ENCODE results near the gene TRIM38. TPM values are rescaled to one million over a fixed set of nuclear protein-coding genes. Genes with fewer than 3 reads are reported as not detected.
"Not testable (repeated sequence)": the region's sequence is repeated elsewhere in the genome, so short reads cannot be mapped to it uniquely, and the experiment has no call there.

The TRIM38 gene
- total RNA-seq, 2 experiments from 2014 or later: 8.1 to 8.2 TPM

DNA sequence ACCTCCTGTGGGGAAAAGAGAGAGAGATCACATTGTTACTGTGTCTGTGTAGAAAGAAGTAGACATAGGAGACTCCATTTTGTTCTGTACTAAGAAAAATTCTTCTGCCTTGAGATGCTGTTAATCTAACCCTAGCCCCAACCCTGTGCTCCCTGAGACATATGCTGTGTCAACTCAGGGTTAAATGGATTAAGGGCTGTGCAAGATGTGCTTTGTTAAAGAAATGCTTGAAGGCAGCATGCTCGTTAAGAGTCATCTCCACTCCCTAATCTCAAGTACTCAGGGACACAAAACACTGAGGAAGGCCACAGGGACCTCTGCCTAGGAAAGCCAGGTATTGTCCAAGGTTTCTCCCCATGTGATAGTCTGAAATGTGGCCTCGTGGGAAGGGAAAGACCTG, 36.6 kb downstream of the TRIM38 start:
- not testable (repeated sequence) for H3K4me3 Mint-ChIP-seq, DNase-seq, H3K9me3 Mint-ChIP-seq, H3K36me3 Mint-ChIP-seq, H3K27ac Mint-ChIP-seq, H3K27me3 Mint-ChIP-seq, H3K4me1 Mint-ChIP-seq

DNA sequence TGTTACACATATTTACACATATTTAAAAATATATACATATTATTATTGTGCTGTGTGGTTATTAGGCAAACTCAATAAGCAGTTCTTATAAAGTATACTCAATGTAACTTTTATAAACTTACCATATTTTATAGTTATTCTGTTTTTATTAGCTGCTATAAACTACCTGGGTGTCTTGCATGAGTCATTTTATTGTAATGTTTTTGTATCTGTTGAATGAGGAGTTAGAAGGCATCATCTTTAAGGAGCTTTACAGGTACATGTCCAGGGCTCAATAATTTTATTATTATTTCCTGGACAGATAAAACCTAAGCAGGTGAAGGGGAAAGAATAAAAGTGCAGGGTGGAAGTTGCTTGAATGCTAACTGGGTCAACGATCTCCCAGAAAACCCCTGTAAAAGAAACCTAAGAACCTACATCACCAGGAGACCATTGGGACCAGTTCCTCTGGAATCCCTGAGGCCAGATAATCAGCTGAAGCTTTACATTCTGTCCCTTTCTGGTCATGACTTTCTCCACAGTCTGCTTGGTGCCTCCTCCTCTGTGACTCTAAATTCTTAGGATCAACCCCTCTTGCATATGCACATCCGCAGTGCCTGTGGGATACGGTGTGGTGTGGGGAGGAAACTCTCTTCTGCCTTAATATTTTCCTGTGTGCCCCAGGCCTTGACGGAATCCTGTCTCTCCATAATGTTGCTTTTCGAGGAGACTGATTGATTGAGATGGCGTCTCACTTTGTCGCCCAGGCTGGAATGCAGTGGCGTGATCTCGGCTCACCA, 38.0 kb downstream of the TRIM38 start:
- Mint-ChIP-seq H3K27me3 (no peaks in the 10 kb centered on the region), H3K36me3 (peaks cover 8% of the 10 kb centered on the region)

DNA sequence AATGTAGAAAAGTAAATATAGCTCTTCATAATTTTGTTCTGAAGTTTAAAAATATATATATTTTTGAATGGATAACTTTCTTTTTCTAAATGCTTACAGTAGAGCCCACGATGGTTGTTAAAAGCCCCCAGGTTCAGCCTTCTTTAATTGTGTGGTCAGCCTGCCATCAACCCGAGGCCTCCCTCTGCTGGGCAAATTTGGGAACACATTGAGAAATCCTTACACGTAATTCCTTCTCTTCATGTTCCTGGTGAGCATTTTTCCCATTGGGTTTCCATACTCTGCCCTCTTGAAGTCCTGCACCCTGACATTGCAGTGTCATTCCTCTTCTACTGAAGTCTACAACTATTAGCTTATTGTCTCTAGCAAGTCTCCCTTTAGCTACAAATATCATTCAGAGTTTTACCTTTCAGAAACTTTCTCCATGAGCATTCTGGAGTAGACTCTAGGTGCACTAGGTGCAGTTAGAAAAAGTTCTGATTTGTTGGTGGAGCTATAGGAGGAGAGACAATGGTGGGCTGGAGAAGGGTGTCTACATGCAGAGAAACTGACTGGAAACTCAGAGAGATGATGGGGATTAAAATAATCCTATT, 40.6 kb downstream of the TRIM38 start:
- Mint-ChIP-seq H3K4me3 (no peak overlapping the region), H3K27me3 (no peaks in the 10 kb centered on the region), H3K4me1 (no peaks in the 10 kb centered on the region), H3K27ac (no peak overlapping the region), H3K9me3 (no peaks in the 10 kb centered on the region), H3K36me3 (peaks cover 7% of the 10 kb centered on the region)
- peak; percentile 24 for DNase-seq

More for the DNA sequence above, 38.0 kb downstream of the TRIM38 start:
- no peak overlapping the region for H3K4me3 Mint-ChIP-seq
- peaks cover 1% of the 10 kb centered on the region for H3K4me1 Mint-ChIP-seq
- DNase-seq: no peak
- no peaks in the 10 kb centered on the region for H3K9me3 Mint-ChIP-seq
- no peak overlapping the region for H3K27ac Mint-ChIP-seq

DNA sequence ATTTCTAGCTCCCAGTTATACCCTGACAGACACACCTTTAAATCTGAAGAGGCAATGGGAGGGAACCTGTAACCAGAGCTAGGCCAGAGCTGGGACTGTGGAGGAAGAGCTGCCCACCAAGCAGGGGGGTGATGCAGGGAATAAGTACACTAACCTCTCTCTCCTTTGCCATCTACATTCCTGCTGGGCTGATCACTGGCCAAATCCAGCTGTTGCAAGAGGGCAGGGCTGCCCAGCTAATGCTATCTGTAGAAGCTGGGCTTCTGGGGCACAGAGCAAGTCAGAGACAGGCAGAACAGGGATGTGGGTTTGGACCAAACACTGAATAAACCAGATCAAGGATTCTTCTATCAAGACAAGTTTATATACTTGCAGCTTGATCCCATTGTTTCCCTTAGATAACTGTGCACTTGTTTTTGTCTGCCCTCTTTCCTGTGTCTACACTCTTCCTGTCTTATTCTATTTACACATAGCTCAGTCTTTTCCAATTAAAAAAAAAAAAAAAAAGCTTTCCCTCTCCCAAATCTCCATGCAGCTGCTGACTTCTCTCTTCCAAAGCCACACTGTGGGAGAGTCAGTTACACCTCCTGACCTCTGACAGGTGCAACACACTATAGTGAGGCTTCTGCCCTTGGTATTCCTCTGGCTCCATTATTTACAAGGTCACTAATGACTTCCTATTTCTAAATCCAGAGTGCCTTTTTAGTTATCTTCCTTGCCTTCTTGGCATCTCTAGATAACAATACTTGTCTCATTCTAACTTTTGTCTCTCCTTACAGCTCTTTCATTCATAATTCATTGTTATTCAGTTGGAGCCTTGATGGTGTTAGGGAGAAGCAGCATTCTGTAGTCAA, 43.7 kb downstream of the TRIM38 start:
- no peak overlapping the region for H3K4me3 Mint-ChIP-seq
- no peak overlapping the region for H3K27ac Mint-ChIP-seq
- no peaks in the 10 kb centered on the region for H3K4me1 Mint-ChIP-seq
- DNase-seq: no peak
- H3K9me3 Mint-ChIP-seq: no peaks in the 10 kb centered on the region
- peaks cover 3% of the 10 kb centered on the region for H3K36me3 Mint-ChIP-seq
- no peaks in the 10 kb centered on the region for H3K27me3 Mint-ChIP-seq

DNA sequence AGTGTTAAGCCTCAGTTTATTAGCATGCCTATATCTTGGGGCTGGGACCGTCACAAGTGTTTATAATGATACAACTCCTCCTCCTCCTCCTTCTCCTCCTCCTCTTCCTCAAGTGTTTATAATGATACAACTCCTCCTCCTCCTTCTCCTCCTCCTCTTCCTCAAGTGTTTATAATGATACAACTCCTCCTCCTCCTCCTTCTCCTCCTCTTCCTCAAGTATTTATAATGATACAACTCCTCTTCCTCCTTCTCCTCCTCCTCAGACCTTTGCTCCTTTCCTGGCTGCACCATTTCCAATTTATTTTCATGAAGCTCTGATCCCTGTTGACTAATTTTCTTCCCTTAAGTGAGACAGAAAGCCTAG, 44.3 kb downstream of the TRIM38 start:
- H3K4me1 Mint-ChIP-seq, H3K27ac Mint-ChIP-seq, DNase-seq, H3K9me3 Mint-ChIP-seq, H3K36me3 Mint-ChIP-seq, H3K27me3 Mint-ChIP-seq, H3K4me3 Mint-ChIP-seq: not testable (repeated sequence)

DNA sequence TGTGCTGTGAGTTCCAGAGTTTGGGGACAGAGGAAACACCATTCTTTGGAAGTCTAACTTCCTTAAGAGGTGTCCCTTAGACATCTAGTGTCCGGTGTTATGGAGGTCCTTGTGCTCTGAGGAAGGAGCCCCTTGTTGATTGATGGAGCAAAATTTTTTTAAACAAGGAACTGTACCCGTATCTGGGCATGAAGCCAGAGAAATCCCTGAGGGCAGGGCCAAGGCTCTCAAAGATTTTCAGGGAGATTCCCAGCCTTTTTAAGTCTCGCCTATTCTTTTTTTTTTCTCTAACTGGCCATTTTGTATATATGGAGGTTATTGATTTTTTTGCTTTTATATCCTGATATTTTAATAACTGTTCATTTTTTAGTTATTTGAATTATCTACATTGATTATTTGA, 45.9 kb downstream of the TRIM38 start:
- H3K4me1 Mint-ChIP-seq: no peaks in the 10 kb centered on the region
- H3K36me3 Mint-ChIP-seq: peaks cover 3% of the 10 kb centered on the region
- no peak overlapping the region for H3K4me3 Mint-ChIP-seq
- no peaks in the 10 kb centered on the region for H3K9me3 Mint-ChIP-seq
- H3K27me3 Mint-ChIP-seq: no peaks in the 10 kb centered on the region
- DNase-seq: no peak
- no peak overlapping the region for H3K27ac Mint-ChIP-seq

DNA sequence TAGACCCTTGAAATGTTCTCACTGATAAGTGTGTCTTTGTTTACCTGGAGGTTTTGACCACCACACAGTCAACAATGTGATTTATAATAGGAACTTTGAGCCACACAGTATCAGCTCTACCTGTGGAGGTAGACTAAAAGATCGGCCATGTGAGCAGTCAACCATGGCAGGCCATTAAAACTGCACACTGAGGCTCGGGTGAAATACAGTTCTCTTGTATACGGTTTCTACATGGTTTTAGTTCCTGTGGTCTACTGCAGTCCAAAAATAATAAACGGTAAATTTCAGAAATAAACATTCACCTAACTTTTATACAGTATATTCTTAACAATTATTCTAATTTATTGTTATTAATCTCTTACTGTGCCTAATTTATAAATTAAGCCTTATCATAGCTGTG, 47.2 kb downstream of the TRIM38 start:
- no peak for DNase-seq
- Mint-ChIP-seq H3K27ac (no peak overlapping the region), H3K4me3 (no peak overlapping the region), H3K36me3 (peaks cover 3% of the 10 kb centered on the region), H3K9me3 (no peaks in the 10 kb centered on the region), H3K4me1 (no peaks in the 10 kb centered on the region), H3K27me3 (no peaks in the 10 kb centered on the region)

DNA sequence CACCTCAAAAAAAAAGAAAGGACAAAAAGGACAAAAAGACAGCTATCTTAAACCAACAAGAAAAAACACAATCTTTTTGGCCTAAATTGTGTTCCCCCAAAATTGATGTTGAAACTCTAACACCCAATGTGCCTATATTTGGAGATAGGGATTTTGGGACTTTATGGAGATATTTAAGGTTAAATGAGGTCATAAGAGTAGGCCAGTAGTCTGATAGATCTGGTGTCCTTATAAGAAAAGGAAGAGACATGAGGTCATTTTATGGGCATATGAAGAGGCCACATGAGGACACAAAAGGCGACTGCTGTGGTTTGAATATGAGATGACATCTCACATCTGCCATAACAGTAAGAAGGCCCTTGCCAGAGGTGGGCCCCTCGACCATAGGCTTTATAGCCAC, 49.5 kb downstream of the TRIM38 start:
- no peaks in the 10 kb centered on the region for H3K27me3 Mint-ChIP-seq
- no peak overlapping the region for H3K27ac Mint-ChIP-seq
- DNase-seq: no peak
- peaks cover 5% of the 10 kb centered on the region for H3K4me1 Mint-ChIP-seq
- no peak overlapping the region for H3K4me3 Mint-ChIP-seq
- no peaks in the 10 kb centered on the region for H3K9me3 Mint-ChIP-seq
- peaks cover 1% of the 10 kb centered on the region for H3K36me3 Mint-ChIP-seq

DNA sequence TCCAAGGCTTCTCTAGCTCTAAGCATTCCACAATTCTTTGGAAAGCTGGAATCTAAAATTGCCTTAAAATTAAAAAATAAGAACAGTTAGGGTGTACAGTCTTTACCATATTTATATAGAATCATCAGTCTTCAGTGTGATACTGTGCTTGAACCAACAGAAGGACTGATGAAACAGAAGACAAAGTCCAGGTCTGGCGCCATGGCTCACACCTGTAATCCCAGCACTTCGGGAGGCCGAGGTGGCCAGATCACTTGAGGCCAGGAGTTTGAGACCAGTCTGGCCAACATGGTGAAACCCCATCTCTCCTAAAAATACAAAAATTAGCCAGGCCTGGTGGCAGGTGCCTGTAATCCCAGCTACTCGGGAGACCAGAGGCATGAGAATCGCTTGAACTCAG, 51.8 kb downstream of the TRIM38 start:
- not testable (repeated sequence) for H3K9me3 Mint-ChIP-seq, H3K36me3 Mint-ChIP-seq, H3K27me3 Mint-ChIP-seq, H3K4me3 Mint-ChIP-seq, DNase-seq, H3K27ac Mint-ChIP-seq
- peaks cover 14% of the 10 kb centered on the region for H3K4me1 Mint-ChIP-seq

DNA sequence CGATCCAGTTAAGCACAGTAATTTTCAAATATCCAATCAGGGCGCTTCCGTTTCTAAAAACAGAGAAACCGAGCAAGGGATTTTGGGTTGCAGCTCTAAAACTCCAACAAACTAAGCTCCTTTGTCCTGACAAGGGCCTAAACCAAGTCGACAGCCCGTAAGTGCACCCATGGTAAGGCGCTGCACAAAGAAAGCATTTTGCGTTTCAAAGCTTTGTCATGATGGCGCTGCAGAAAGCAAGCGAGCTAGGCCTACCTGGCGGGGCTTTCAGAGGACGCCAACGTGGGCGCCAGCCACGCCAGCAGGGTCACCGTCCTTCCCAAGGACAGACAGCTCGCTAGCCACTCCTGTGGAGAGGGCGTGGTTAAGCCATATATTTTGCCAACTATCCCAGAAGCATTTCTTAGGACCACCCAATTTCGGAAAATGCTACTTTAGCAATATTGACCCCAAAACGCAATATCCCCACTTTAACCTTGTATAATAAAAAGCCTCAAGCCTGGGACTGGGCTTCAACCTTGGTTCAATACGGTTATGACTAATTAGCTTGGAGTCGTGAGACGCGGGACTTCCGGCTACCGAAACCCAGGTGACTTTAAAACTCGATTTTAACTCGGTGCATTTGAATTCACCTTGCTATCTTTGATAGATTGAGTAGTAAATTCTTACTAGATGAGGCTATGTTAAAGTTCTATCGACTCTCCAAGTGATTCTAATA, 53.8 kb downstream of the TRIM38 start:
- Mint-ChIP-seq H3K9me3 (peaks cover 6% of the 10 kb centered on the region), H3K36me3 (peaks cover 2% of the 10 kb centered on the region), H3K27ac (no peak overlapping the region), H3K4me1 (peaks cover 22% of the 10 kb centered on the region), H3K4me3 (peak overlapping the region; percentile 73), H3K27me3 (no peaks in the 10 kb centered on the region)
- no peak for DNase-seq

DNA sequence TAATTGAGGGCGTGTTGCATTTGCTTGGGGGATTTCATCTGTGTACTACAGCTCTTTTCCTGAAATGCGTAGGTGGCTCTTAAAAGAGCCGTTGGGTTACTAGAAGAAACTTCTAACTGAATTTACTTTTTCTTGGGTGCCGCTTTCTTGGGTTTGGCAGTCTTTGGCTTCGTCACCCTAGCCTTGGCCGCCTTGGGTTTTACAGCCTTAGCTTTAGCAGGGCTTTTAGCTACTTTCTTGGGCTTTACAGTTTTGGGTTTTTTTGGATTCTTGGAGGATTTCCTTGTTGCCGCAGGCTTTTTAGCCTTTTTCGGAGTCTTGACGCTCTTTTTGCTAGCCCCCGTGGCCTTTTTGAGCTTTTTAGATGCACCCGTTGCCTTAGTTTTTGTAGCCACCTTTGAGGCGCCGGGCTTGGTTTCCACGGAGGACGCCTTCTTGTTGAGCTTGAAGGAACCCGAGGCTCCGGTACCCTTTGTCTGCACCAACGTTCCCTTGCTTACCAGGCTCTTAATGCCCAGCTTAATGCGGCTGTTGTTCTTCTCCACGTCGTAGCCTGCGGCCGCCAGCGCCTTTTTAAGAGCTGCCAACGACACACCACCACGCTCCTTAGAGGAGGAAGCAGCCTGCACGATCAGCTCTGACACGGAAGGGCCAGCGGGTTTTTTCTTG, 54.5 kb downstream of the TRIM38 start:
- peak overlapping the region; percentile 87 for H3K27ac Mint-ChIP-seq
- H3K36me3 Mint-ChIP-seq: peaks cover 2% of the 10 kb centered on the region
- H3K27me3 Mint-ChIP-seq: no peaks in the 10 kb centered on the region
- peaks cover 6% of the 10 kb centered on the region for H3K9me3 Mint-ChIP-seq
- peaks cover 27% of the 10 kb centered on the region for H3K4me1 Mint-ChIP-seq
- no peak for DNase-seq
- H3K4me3 Mint-ChIP-seq: peak overlapping the region; percentile 73

DNA sequence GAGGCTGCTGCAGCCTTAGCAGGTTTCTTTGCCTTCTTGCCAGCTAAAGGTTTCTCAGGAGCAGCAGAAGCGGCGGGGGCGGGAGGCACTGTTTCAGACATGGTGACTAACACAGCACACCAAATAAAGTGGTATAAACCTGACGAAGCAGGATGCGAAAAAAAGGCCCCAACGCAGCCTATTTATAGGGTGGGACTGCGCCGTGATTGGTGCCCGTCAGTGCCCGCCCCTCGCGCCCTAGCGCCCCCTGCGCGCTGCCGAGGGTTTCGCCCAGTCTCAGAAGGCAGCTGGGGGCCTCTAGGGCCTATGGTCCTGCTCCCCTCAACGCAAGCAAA, 55.0 kb downstream of the TRIM38 start:
- Mint-ChIP-seq H3K27me3 (no peaks in the 10 kb centered on the region), H3K27ac (peak overlapping the region; percentile 87), H3K36me3 (peaks cover 2% of the 10 kb centered on the region), H3K4me1 (peaks cover 32% of the 10 kb centered on the region), H3K4me3 (peak overlapping the region; percentile 73), H3K9me3 (peaks cover 6% of the 10 kb centered on the region)
- DNase-seq: peak; percentile 86

DNA sequence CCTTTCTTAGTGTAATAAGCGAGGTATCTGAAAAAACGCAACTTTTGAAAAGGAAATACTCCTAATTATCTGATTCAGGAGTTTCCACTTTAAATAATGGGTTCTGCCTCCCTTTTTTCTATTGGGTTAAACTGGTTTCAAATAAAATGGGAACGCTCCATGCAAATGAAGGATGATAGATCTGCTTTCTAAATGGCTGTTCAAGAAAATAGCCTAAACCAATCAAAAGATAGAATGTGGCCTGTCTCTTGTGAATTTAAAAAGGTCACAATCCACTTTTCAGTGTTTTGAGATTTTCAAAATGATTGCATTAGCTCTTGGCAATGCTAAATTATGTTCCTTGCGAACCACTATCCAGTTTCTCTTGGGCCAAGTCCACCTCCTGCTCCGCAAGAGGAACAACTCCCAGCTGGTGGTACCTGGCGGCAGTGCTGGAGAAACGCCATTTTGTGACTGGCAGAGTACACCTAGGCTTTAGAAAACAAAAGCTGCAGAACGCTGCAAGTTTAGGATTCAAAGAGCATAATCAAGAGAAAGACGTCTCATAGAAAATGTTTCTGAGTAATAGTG, 56.7 kb downstream of the TRIM38 start:
- Mint-ChIP-seq H3K27ac (peak overlapping the region; percentile 74), H3K4me3 (peak overlapping the region; percentile 51), H3K27me3 (no peaks in the 10 kb centered on the region), H3K36me3 (peaks cover 2% of the 10 kb centered on the region), H3K9me3 (peaks cover 6% of the 10 kb centered on the region), H3K4me1 (peaks cover 37% of the 10 kb centered on the region)
- no peak for DNase-seq

DNA sequence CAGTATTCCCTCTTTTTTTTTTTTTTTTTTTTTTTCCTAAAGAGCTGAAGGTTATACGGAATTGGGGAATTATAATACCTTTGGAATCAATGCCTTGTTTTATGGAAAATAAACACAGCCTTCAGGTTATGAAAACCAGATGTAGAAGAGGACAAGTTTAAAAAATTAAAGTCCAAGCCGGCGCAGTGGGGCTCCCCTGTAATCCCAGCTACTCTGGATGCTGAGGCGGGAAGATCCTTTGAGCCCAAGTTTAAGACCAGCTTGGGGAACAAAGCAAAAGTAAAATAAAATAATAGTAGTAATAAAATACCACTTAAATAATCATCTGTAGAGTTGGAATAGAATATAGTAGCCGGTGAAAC, 57.3 kb downstream of the TRIM38 start:
- H3K4me1 Mint-ChIP-seq: peaks cover 43% of the 10 kb centered on the region

More for the DNA sequence above, 57.3 kb downstream of the TRIM38 start:
- Mint-ChIP-seq H3K36me3 (peaks cover 2% of the 10 kb centered on the region), H3K4me3 (peak overlapping the region; percentile 51), H3K27ac (peak overlapping the region; percentile 74), H3K27me3 (no peaks in the 10 kb centered on the region), H3K9me3 (peaks cover 6% of the 10 kb centered on the region)
- DNase-seq: no peak
